ENCODE results near the gene PRRG2.

DNA sequence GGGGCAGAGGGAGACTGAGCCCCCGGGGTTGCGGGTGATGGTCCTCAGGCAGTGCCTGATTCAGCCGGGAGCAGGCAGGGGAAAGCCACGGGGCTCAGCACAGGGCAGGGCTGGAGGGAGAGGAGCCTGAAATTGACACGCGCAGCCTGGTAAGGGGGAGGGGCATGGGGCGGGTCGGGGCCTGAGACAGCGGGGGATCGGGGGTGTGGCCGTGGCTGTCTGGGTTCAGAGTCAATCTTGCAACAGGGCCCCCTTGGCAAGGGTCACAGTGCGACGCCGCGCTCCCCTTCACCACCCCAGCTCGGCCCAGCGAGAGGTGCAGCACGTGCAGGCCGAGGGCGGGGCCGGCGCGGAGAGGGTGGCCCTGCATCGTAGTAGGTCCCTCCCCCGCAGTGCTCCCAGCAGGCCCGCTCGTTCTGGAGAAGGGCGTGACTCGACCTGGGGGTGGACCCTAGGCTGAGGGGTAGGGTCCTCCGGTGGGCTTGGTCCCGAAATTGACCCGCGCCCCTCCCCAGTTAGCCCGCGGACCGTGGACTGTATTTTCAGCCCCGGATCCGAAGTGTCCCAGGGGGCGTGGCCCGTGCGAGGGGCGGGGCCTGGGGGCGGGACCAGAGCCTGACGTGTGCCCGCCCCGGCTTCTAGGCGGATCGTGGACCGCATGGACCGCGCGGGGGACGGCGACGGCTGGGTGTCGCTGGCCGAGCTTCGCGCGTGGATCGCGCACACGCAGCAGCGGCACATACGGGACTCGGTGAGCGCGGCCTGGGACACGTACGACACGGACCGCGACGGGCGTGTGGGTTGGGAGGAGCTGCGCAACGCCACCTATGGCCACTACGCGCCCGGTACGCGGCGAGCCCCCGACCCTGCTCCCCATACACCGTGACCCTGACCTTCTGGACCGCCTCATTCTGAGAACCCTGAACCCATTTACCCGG lies 47.3 kb upstream of the PRRG2 start:
- TF ChIP-seq CTCF (conservative IDR thresholded peaks at IDR 0.05) (no peak; the same call in 1 of the 2 replicates), ZFX (IDR thresholded peaks at IDR 0.05) (no peak)
